GM18867 (cell line): Measurements from ENCODE around the gene MEF2A.
"Not testable (repeated sequence)": the region's sequence is repeated elsewhere in the genome, so short reads cannot be mapped to it uniquely, and the experiment has no call there.

Experiments
- ATAC-seq: cut with Tn5 transposase; IDR thresholded peaks from one replicate; pipeline ENCODE4 v1.9.1; 2021; ENCODE audit warnings: mild to moderate bottlenecking, moderate library complexity; ENCODE audit not compliant: unreplicated experiment

Gene MEF2A

DNA sequence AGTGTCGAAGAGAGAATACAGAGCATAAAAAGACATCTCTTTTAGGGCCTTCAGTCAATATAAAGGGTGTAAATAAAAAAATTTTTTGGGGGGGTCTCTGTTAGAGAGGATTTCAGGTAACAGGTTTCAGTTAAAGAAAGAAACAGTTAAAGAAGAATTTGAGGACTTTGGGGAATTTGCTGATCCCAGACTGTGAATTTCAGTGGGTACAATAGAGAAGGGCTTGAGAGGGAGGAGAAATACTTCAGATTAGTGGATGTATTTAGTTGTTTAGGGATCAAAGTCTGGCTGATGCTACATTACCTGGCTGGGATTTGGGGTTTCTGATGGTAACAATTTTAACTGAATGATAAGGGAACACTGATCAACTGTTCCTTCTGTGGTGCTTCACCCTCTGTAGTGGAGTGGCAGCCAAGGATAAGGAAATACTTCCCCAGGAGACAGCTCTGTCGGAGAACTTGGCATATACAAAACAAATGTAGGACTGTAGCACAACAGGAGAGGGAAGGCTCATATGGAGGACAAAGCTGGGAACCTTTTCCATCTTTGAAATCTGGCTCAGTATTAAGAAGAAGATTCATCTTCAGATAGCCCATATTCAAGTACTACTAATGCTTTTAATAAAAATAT is 79.2 kb downstream of the MEF2A start:
- ATAC-seq = no peak

DNA sequence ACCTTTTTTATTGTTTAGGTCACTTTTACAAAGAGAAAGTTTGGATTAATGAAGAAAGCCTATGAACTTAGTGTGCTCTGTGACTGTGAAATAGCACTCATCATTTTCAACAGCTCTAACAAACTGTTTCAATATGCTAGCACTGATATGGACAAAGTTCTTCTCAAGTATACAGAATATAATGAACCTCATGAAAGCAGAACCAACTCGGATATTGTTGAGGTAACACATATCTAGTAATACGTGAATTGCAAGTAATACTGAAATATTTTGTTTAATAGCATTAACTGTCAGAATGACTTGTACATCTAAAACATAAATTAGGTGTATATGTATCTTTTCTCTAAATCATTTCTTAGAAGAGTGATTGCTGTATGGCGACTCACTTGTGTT is 79.8 kb downstream of the MEF2A start:
- ATAC-seq = no peak

DNA sequence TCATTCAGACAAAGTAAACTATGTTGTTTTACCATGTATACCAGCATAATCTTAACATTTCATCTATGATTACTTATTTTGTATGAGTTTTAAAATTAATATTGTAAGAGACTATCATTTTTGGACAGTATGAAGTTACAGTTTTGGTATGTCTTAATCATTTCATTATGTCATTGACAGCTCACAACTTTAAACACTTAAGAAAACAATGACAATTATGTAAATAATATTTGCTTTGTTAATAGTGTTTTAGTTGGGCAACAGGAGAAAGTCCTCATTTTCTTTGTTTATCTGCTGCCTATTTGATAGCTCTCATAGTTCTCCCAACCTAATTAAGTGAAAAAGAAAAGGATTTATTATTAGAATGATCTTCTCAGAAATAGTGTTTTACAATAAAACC is 80.2 kb downstream of the MEF2A start:
- no peak for ATAC-seq

DNA sequence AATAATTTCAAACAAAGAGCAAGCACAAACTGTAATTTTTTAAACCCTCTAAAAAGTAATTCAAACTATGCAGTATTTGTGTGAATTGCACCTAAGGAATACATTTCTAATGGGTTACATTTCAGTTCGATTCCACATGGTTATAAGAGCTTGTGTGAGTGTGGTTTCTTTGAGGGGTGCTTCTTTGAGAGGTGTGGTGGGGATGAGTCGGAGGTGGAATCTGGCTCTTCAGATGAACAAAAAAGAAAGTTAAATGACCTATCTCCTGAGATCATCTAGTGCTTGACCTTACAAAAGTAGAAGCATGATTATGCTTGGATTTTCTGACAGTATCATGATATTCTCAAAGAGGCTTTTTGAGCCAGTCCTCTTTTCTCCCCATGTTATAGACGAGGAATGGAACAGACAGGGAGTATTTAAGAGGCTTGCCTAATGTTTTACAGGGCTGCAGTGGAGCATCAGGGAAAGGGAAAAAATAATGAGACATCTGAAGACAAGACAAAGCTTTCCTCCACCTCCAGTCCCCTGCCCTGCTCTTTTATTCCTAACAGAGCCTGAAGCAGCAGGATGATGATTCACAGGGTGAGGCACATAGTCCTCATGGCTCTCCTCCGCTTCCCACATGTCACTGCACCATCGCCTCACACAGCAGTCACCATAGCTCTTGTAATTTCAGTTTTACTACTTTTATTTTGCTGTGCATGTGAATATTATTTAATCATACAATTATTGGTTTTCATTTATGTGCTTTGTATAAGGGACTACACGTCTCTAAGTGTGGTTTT is 85.4 kb downstream of the MEF2A start:
- no peak for ATAC-seq

DNA sequence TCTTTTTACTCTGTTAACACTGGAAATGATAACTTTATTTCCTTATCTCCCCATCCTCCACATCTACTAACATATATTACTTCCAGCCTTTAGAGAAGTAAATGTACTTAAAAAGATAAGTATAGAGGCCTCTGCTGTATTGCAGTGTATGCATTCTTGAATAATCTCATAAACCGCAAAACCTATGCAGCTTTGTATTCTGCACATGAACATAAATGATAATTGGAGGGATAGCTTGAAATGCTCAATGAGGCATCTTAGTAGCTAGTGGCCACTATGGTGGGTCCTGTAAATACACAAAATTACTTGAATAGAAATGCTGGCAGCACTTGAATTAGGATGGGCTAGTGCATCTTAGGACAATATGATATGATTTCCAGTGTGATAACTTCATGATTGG is 90.4 kb downstream of the MEF2A start:
- ATAC-seq = no peak

DNA sequence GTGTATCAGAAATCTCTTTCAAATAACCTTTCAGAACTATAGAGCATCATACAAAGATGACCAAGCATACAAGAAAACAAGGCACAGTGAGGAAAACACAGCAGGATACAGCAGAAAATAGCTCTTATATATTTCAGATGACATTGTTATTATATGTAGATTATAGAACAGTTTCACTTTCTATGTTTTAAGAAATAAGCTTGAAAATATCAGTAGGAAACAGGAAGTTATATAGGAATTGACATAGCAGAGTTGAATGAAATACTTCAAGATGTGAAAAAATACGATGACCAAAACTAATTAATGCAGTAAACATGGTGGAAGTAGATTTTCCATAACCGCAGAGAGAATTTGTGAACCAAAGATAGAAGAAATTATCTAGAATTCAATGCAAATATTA is 92.2 kb downstream of the MEF2A start:
- no peak for ATAC-seq

DNA sequence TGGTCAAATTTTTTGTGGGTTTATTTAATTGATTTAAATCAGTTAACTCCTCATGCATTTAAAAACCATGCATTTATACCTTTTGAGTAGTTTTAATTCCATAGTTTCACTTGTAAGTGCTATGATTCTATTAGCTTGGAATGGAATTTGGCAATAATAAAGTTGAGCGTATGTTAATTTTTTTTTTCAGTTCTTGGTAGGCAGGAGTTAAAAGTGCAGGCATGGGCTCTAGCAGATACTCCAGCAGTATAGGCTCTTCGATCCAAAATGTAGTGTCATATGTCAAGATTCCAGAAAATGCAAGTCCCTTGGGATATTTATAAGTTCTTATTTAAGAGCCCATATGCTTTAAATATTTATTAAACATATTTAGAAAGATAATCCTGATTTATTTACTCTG is 97.1 kb downstream of the MEF2A start:
- ATAC-seq = no peak

DNA sequence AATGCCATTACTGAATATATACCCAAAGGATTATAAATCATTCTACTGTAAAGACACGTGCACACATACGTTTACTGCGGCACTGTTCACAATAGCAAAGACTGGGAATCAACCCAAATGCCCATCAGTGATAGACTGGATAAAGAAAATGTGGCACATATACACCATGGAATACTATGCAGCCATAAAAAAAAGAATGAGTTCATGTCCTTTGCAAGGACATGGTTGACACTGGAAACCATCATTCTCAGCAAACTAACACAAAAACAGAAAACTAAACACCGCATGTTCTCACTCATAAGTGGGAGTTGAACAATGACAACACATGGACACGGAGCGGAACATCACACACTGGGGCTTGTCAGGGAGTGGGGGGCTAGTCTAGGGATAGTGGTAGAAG is 100.3 kb downstream of the MEF2A start:
- not testable (repeated sequence) for ATAC-seq

DNA sequence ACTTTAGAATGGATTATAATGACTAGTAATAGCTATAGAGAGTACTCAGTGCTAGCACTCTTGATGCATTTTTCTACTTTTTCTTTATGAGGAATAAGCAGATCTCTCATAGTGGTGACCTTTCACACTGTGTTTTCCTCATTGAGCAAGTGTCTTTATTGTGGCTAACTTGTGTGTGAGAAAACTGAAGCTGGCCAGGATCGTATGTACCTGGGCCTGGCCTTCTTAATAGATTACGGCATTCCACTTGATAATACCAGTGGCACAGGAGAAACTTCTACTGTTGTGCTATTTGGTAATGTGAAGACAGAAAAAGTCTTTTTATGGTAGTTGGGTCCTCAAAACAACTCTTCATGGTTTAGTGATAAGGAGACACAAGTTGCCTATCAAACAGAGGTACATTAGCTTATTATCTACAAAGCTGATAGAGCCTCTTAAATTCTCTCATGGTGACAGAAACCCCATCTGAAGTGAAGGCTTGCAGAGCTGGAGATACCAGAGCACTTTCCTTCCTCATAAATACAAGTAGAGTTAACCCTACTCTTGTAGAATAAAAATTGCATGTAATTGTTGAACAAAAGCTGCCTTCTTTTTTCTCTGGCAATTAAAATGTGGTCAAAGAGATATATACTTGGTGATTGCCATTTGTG is 102.9 kb downstream of the MEF2A start:
- ATAC-seq = no peak

DNA sequence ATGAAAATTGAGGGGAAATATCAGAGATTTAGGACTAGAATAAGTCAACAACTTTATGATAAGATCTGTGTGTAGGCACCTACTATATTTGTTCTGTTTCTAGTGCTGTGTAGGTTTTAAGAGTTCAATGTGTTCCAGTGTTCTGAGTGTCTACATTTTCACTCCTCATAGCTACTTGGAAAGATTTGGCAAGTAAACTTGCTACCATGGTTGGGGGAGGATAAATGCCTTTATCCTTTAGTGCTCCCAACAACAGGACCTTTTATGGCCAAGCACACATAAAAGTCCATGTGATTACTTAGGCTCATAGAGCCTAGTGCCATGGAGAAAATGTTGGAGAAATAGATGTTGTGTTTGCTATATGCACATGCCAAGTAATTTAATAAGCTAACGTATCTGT is 103.5 kb downstream of the MEF2A start:
- ATAC-seq = no peak

DNA sequence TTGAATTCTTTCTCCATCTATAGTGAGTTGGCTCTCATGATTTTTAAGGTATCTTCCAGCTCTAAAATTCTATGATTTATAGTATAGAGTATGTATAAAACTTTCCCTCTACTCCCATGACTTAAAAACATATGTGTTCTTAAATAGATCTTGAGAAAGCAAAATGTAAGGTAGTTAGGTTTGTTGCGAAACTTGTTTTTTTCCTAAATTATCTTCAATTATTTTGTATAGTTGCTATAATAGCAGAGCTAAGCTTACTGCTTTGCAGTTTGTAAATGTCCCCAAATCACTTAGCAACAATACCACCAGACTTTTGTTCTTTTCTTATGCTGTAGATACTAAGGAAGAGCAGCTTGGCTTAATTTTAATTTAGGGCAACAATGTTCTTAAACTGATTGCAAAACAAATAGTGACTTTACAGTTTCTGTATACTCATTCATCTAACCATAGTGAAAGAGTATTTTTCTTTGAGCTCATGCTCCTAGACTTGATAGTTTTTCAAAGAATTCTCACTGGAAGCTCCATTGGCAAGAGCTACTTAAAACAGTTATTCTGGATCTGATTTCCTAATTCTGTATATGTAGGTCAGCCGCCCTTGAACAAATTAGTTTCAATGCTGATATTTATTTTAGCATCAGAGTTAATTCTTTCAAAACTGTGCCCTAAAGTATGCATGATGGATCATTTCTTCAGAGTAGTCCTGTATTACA is 106.3 kb downstream of the MEF2A start:
- no peak for ATAC-seq

DNA sequence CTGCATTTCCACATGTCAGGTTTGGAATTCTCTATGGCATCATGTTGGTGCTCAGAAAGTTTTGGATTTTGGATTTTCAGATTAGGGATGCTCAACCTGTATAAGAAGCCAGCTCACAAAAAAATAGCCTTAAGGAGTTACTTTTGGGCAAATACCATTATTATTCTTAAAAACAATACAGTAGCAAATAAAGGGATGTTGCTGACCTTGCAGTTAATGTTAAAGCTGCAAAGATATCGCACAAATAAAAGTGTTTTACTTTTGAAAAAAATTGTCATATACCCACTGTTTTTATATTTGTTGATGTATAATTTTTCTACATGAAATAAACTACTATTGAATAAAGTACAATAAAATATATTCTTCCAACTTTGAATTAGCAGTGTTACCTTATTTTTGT is 107.3 kb downstream of the MEF2A start:
- ATAC-seq = no peak

DNA sequence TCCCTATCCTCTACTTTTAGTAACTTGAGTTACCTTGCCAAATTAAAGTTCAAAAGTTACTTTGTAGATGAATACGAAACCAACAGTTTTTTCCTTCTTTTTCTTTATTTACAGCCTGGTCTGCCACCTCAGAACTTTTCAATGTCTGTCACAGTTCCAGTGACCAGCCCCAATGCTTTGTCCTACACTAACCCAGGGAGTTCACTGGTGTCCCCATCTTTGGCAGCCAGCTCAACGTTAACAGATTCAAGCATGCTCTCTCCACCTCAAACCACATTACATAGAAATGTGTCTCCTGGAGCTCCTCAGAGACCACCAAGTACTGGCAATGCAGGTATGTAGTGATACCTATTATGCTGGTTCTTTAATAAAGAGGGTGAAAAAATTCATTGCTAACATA is 108.5 kb downstream of the MEF2A start:
- ATAC-seq = no peak

DNA sequence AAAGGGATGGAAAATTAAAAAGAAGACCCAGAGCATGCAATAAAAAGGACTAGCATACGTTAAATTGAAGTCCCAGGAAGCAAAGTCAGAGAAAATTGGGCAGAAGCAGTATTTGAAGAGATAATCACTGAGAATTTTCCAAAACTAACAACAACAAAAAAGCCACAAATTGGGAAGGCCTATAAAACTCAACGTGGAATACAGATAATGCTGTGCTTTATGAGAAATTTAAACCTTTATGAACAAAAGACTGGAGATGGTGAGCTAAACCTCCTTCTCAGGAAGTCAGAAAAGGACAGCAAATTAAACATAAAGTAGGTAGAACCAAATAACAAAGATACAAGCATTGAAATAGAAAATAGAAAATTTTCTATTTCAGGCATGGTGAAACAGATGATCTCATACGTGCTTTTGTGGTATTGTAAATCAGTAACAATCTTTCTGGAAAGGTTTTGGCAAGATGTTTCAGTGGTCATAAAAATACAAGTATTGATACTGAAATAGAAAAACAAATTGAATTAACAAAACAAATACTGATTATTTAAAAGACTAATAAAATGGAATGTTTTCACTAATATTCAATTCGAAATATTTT is 111.9 kb downstream of the MEF2A start:
- ATAC-seq = peak; percentile 69

DNA sequence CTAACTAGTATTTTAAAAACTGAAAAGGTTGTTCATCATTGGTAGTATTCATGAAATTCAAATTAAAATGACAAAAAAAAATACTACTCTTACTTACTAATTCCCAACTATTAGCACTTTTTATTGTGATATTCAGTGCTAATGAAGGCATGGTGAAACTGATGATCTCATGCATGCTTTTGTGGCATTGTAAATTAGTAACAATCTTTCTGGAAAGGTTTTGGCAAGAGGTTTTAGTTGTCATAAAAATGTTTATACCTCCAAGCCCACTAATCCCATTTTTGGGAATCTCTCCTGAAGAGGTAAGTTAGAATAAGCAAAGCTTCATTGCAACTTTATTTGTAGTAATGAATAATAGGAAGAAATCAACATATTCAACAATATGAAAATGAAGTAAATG is 114.5 kb downstream of the MEF2A start:
- ATAC-seq = no peak

DNA sequence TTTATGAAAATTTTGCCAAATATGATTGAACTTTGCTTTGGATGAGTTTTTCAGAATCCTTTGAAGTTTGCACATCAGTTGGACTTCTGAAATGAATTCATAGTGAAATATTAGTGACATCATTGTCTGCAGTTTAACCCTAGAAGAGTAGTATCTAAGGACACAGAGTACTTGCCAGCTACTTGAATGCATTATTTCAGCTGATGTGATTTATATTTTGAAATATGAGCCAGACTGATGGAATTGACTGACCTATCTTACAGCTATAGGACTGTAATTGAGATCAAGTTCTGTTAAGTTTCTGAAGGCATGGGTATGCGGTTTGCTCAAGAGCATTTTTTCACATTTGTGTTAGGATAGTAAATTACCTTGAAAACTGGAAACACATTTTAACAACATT is 116.2 kb downstream of the MEF2A start:
- ATAC-seq = no peak

DNA sequence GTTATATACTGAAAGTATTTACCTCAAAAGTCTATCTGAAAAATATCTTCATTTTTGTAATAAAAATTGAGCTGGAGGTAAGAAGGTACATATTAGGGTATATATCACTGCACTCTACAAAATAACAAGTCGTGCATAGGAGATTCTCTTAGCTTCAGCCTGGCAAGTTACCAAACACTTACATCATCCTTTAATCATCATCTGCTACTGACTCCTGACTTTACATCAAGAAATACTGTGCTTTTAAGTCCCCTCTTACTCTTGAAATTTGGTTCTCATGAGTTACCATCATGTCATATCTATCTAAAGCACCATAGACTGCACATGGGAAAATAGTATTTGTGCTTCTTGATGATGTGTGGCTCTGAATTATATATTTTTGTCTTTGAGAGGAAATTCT is 116.7 kb downstream of the MEF2A start:
- ATAC-seq = no peak

DNA sequence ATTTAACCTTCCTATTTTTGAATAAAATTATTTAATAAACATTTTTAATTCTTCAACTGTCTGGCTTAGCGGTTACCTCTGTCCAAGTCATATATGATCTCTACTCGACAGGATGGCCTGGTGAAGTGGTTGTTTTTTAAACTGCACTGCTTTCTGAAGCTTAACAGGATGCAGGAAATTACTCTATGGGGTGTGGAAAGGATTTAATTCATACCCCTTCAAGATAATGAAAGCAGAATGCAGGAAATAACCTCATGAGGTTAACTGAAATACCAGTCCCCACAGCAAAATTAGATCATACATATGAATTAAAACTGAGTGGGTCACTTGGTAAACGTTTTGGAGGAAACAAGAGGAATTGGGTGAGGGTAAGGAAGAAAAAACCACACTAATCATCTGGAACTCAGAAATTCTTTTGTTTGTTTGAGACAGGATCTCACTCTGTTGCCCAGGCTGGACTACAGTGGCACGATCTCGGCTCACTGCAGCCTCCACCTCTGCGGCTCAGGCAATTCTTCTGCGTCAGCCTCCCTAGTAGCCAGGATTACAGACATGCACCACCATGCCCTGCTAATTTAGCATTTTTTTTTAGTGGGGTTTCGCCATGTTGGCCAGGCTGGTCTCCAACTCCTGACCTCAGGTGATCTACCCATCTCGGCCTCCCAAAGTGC is 117.4 kb downstream of the MEF2A start:
- no peak for ATAC-seq

DNA sequence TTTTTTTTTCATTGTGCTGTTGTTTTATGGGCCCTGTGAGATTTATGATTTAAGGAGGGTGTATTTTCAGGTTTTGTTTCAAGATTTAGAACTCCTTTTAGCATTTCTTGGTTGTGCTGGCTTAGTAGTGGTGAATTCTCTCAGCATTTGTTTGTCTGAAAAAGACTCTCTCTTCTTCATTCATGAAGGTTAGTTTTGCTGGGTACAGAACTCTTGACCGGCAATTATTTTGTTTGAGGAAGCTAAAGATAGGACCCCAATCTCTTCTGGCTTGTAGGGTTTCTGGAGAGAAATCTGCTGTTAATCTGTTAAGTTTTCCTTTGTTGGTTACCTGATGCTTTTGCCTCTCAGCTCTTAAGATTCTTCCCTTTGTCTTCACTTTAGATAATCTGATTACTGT is 120.5 kb downstream of the MEF2A start:
- no peak for ATAC-seq

DNA sequence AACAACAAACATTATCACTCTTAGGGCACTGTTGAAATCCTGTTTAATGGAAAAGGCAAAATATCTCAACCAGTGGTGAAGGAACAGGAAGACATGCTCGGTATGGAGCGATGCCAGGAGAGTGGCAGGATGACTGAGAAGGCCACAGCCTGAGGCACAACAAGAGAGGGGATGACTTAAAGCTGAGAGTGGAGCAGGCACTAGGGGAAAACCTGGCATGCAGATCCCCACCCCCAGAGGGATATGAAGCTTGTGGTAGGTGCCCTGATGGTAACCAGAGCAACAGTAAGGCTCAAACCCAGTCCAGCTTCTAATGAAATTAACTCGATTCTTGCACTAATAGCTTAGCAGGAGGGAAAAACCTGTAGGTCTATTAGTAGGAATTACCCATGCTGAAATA is 127.0 kb downstream of the MEF2A start:
- no peak for ATAC-seq

DNA sequence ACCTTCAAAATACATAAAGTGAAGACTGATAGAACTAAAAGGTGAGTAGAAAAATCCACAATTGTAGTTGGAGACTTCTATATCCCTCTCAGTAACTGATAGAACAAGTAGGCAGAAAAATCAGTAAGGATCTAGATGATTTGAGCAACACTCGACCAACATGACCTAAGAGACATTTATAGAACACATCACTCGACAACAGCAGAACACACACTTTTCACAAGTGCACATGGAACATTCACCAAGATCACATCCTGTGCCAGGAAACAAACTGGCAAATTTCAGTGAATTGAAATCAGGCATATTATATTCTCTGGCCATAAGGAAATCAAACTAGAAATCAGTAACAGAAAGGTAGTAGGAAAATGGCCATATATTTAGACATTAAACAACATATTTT is 130.3 kb downstream of the MEF2A start:
- no peak for ATAC-seq
